ENCODE results near the gene ADM5. TPM values are rescaled to one million over a fixed set of nuclear protein-coding genes. Genes with fewer than 3 reads are reported as not detected.

The ADM5 gene
- total RNA-seq, 1 experiment from 2014 or later, result 0.34 TPM

DNA sequence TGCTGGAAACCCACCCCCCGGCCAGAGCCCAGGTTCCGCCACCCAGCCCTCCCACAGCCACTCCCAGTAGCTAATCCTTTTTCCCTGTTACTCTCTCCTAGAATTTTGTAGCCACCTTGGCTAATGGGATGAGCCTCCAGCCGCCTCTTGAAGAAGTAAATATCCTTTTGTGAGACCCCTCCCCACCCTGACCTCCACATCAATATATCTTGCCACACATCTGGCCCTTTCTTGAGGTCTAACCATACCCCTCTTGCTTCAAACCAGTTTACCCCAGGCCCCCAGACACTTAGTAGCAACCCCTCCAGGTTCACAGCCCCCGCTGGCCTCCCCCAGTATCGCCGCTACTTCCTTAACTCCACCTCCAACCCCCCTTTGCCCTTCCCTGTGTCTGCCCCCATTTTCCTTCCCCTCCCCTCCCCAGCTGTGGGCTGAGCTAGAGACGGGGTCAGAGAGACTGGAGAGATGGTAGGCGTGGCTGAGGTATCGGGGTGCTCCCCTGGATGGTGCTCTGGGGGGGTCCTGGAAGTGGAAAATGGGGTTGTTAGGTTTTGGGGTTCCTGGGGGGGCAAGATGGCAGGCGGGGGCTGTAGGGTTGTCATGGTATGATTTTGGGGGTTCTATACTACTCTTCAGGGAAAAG is 9.5 kb upstream of the ADM5 start:
- no peak for DNase-seq (ENCODE audit: low read depth)

GRCh38 chr19:49680421-49681351 is 8.7 kb upstream of the ADM5 start:
- DNase-seq (ENCODE audit: low read depth), result peak; percentile 75

DNA sequence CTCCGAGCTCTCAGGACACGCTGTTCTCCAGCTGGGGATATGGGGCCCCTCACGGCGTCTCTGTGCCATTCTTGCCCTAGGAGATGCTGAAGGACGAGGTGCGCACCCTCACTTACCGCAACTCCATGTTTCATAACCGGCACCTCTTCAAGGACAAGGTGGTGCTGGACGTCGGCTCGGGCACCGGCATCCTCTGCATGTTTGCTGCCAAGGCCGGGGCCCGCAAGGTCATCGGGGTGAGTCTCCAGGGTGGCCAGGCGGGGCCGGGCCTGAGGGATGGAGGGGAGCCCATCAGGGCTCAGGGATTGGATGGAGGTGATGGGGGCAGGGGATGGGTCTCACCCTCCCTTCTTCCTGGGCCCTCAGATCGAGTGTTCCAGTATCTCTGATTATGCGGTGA is 7.6 kb upstream of the ADM5 start:
- DNase-seq (ENCODE audit: low read depth), result no peak

- DNase-seq (ENCODE audit: low read depth), result no peak
Measured at GRCh38 chr19:49682274-49682673, 7.1 kb upstream of the ADM5 start.

- DNase-seq (ENCODE audit: low read depth), result no peak
Measured at GRCh38 chr19:49683814-49684250, 5.6 kb upstream of the ADM5 start.

- DNase-seq (ENCODE audit: low read depth), result no peak
Measured at GRCh38 chr19:49684251-49684982, 5.0 kb upstream of the ADM5 start.

GRCh38 chr19:49684983-49685553 is 4.3 kb upstream of the ADM5 start:
- DNase-seq (ENCODE audit: low read depth), result peak; percentile 22

DNA sequence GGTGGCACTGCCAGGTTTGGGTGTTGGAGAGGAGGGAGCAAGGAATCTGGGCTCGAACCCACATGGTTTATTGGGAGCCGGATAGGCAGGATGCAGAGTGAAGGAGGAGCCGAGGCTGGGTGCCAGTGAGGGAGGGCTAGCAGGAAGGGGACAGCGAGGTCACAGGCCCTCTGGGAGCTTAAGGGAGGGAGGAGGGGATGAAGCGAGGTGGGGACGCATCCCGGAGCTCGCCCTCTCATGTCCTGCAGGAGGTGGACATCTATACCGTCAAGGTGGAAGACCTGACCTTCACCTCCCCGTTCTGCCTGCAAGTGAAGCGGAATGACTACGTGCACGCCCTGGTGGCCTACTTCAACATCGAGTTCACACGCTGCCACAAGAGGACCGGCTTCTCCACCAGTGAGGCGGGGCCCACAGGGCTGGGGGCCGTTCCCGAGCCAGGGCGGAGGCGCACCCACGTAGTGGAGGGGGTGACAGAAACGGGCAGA is 3.5 kb upstream of the ADM5 start:
- DNase-seq (ENCODE audit: low read depth), result no peak

GRCh38 chr19:49686503-49687088 is 2.8 kb upstream of the ADM5 start:
- no peak for DNase-seq (ENCODE audit: low read depth)

GRCh38 chr19:49687150-49687549 is 2.2 kb upstream of the ADM5 start:
- no peak for DNase-seq (ENCODE audit: low read depth)

DNA sequence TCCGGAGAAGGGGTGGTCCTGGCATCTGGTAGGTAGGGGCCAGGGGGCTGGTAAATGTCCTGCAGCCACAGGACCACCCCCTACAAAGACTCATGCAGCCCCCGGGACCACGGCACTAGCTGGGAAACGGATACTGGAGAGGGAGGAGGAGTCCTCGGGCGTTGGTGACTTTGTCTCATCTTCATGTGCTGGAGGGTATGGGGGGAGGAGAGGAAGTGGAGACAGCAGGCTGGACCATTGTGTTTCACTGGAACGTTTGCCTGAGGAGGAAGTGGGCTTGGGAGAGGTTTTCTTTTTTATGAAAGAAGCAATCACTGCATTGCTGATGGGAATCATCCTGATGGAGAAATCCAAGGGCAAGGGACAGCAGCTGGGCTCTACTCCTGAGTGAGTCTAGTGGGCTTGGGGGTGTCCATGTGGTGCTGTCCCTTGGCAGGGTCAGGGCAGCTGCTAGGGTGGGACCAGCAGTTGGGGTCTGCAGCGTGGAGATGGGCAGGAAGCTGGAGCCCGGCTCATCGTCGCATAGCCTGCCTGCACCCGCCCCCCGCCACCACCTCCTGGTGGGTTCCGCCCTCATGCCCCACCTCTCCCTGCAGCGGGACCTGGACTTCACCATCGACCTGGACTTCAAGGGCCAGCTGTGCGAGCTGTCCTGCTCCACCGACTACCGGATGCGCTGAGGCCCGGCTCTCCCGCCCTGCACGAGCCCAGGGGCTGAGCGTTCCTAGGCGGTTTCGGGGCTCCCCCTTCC is 1.7 kb upstream of the ADM5 start:
- DNase-seq (ENCODE audit: low read depth), result peak; percentile 55

DNA sequence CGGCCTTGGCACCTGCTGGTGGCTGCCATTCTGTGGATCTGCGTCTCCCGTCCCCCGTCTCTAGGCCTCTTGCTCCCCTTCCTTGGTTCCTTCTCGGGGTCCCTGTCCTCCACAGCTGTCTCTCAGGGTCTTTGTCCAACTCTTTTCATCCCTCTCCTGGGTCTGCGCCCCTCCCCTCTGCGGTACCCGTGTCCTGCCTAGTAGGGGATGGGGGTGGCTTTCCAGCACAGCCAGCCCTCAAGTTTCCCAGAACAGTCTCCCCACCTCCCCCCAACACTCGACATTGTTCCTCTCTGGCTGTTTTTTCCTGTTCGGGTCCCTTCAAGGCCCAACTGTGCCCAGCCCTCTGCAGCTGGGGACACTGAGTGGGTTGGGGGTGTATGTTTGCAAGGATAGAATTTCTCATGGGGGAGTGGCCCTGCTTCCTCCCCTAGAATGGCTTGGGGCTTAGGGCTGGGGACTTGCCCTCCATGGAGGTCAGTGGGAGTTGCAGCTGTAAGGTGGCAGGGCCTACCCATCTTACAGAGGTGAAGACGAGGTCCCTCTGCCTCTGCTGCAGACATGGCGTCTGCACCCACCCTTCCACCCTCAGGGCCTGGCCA is 762 bp upstream of the ADM5 start:
- DNase-seq (ENCODE audit: low read depth), result no peak

GRCh38 chr19:49690079-49690655 is 773 bp downstream of the ADM5 start:
- no peak for DNase-seq (ENCODE audit: low read depth)

DNA sequence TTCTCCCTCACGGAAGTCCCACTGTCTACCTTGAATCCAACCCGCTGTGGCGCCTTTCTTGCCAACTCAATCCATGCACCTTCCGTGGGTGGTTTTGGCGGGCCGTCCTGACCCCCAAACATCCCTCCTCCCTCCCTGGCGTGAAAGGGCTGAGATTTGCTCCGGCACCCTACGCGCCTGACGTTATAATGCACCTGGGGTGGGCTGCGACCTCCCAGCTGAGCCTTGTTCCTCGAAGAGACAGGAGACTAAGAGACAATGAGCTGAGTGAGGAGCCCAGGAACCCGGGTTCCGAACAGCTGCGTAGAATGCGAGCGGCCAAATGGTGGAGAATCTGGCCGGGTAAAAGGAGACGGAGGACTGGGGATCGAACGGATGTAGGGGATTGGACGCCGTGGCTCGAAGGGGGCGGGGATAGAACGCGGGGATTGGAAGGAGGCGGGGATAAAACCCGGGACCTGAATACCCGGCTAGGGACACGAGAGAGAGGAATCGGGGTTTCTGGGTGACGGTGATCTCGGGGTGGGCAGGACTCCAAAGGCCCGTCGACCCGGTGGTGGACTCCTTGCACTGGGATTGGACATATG is 1.4 kb downstream of the ADM5 start, which contains the start of gene CPT1C:
Gene CPT1C (plus strand): TSS at position 461 of the 587 bp plus-strand sequence. CDS start 1,137 bp downstream, outside the sequence.
- peak; percentile 91 for DNase-seq (ENCODE audit: low read depth)

GRCh38 chr19:49691243-49692146 is 2.1 kb downstream of the ADM5 start:
- DNase-seq (ENCODE audit: low read depth), result peak; percentile 79

GRCh38 chr19:49692147-49692506 is 2.7 kb downstream of the ADM5 start:
- no peak for DNase-seq (ENCODE audit: low read depth)

- DNase-seq (ENCODE audit: low read depth), result no peak
Measured at GRCh38 chr19:49696115-49696514, 6.7 kb downstream of the ADM5 start.

- no peak for DNase-seq (ENCODE audit: low read depth)
Measured at GRCh38 chr19:49696865-49697264, 7.5 kb downstream of the ADM5 start.

Measured in M059J (cell line).